Stimulated activated CD8-positive, alpha-beta memory T cell treated with anti-CD3 and anti-CD28 coated beads, Interleukin-4, amount 100 ng/mL, for 24 hours (primary cell): ENCODE results near the gene KIR3DL3.
"Not testable (repeated sequence)": the region's sequence is repeated elsewhere in the genome, so short reads cannot be mapped to it uniquely, and the experiment has no call there.

Experiments used
- DNase-seq: peaks from one replicate; pipeline ENCODE4 v3.0.0-alpha.2; 2020; ENCODE audit warnings: low read depth

KIR3DL3 gene

GRCh38 chr19:54782916-54783315, 58.7 kb downstream of the KIR3DL3 start:
- not testable (repeated sequence) for DNase-seq
